ENCODE data around the gene AGAP2. TPM values are rescaled to one million over a fixed set of nuclear protein-coding genes. Genes with fewer than 3 reads are reported as not detected.

The AGAP2 gene
- total and polyA plus RNA-seq, 2 of the 8 experiments (the other 6 are each of a cell fraction or from before 2014, with no cell fraction given), result 1.5 TPM

- H3K4me2 ChIP-seq (ENCODE audit: insufficient read depth in 1 of 2, low read depth in 2 of 2, low read length in 2 of 2), result no peak overlapping the region
- ChIA-PET POLR2A (ENCODE audit: partially characterized antibody) (interaction anchor here (0.9 kb wide), 1 partner anchor 9 kb away, joined by 3 read pairs; no protein-coding TSS in a partner anchor), CTCF (ENCODE audit: partially characterized antibody) (interaction anchor here (0.7 to 1.1 kb wide), 2 partner anchors 14 to 28 kb away, joined by 3 to 4 read pairs; no protein-coding TSS in a partner anchor)
- no peak overlapping the region for H2BK20ac ChIP-seq (ENCODE audit: low read length)
- no peak overlapping the region for H3K4me3 ChIP-seq (ENCODE audit: extremely low read depth in 1 of 4, insufficient read depth in 2 of 4, low read depth in 3 of 4, low read length in 4 of 4)
- no peak overlapping the region for H2AFZ ChIP-seq (ENCODE audit: low read length)
- H3K23ac ChIP-seq (ENCODE audit: insufficient read length), result no peak overlapping the region
- no peak overlapping the region for H3K4ac ChIP-seq (replicated peaks; ENCODE audit: insufficient read length, low read depth, low read length)
- no peak overlapping the region for H2AK5ac ChIP-seq (ENCODE audit: low read depth, low read length)
- DNase-seq (ENCODE audit: low read depth in 1 of 2, low spot score in 2 of 2) (no peak), FAIRE-seq (no peak)
- H2BK12ac ChIP-seq (ENCODE audit: low read depth, low read length), result no peak overlapping the region
- H3K27ac ChIP-seq (ENCODE audit: low read depth, low read length), result no peak overlapping the region
- H3K9ac ChIP-seq (replicated peaks in 1 of 4; ENCODE audit: extremely low read depth in 1 of 4, low read depth in 3 of 4, low read length in 3 of 4), result no peak overlapping the region
- H3K27me3 ChIP-seq (replicated peaks in 1 of 4; ENCODE audit: control insufficient read depth in 3 of 4, extremely low read depth in 1 of 4, insufficient read depth in 3 of 4, low read length in 3 of 4), result no peaks in the 10 kb centered on the region
- peaks cover 6% of the 10 kb centered on the region; the same call in 1 of the 2 replicates for H3K23me2 ChIP-seq (ENCODE audit: low read depth, low read length)
- no peak overlapping the region for H3K56ac ChIP-seq (replicated peaks; ENCODE audit: insufficient read length, low read depth, low read length)
- no peaks in the 10 kb centered on the region for H3K9me3 ChIP-seq (ENCODE audit: insufficient read depth in 2 of 2, low read depth in 1 of 2, low read length in 1 of 2)
- no peak overlapping the region for H4K8ac ChIP-seq (ENCODE audit: extremely low read depth, insufficient read depth, low read length)
- H4K91ac ChIP-seq (replicated peaks; ENCODE audit: insufficient read length, low read length), result no peak overlapping the region
- H3K36me3 ChIP-seq (ENCODE audit: control insufficient read depth in 2 of 4, insufficient read depth in 4 of 4, low read length in 3 of 4), result peaks cover 0 to 4% (median 2%) of the 10 kb centered on the region in 4 experiments; a peak in 4 of 8 replicates
- H4K20me1 ChIP-seq (replicated peaks in 1 of 2; ENCODE audit: control insufficient read depth in 1 of 2, insufficient read depth in 2 of 2, low read length in 2 of 2), result no peaks in the 10 kb centered on the region
- no peaks in the 10 kb centered on the region for H3K79me2 ChIP-seq (ENCODE audit: control insufficient read depth in 1 of 2, insufficient read depth in 2 of 2, low read length in 2 of 2)
- no peak overlapping the region for H2BK120ac ChIP-seq (replicated peaks; ENCODE audit: low read depth, low read length)
- no peak overlapping the region for H3K14ac ChIP-seq (ENCODE audit: insufficient read length)
- H4K5ac ChIP-seq (ENCODE audit: insufficient read length, low read depth, low read length), result no peak overlapping the region
- H2BK15ac ChIP-seq (ENCODE audit: low read length), result no peak overlapping the region
- H2BK5ac ChIP-seq (ENCODE audit: low read depth, low read length), result no peak overlapping the region
- 85% methylated on average over 3 of the region's 3 CpGs; no CpG with 5 or more reads in 1 of the 2 experiments for WGBS, 2 experiments (ENCODE audit: extremely low coverage in 1 of 2, insufficient coverage in 1 of 2, insufficient read length in 1 of 2, insufficient replicate concordance in 2 of 2, low coverage in 1 of 2, low lambda C conversion rate in 2 of 2, missing lambda C conversion rate in 1 of 2)
- peaks cover 0 to 5% (median 1%) of the 10 kb centered on the region in 4 experiments; a peak in 1 of 7 replicates for H3K4me1 ChIP-seq (replicated peaks in 1 of 4; ENCODE audit: control insufficient read depth in 3 of 4, insufficient read depth in 4 of 4, low read length in 3 of 4)
- H3K18ac ChIP-seq (ENCODE audit: extremely low read depth, low read length), result no peak overlapping the region
- H3K79me1 ChIP-seq (ENCODE audit: low read depth, low read length), result no peaks in the 10 kb centered on the region
- TF ChIP-seq JUND (IDR thresholded peaks at IDR 0.05; ENCODE audit: low read length), result no peak
- TF ChIP-seq SRF (IDR thresholded peaks at IDR 0.05; ENCODE audit: low read depth, low read length), result no peak
- no peak for TF ChIP-seq KDM4A (IDR thresholded peaks at IDR 0.05; ENCODE audit: low read depth, low read length, severe bottlenecking)
- no peak for TF ChIP-seq PHF8 (conservative IDR thresholded peaks at IDR 0.05; ENCODE audit: low read depth, low read length)
- TF ChIP-seq SUZ12 (IDR thresholded peaks at IDR 0.05; ENCODE audit: low read length), result no peak
- no peak for TF ChIP-seq ASH2L (IDR thresholded peaks at IDR 0.05; ENCODE audit: low read length)
- TF ChIP-seq BRCA1 (IDR thresholded peaks at IDR 0.05; ENCODE audit: low read depth, low read length), result no peak
- no peak for TF ChIP-seq CBX5 (IDR thresholded peaks at IDR 0.05; ENCODE audit: low read depth, low read length)
- TF ChIP-seq USF2 (IDR thresholded peaks at IDR 0.05; ENCODE audit: low read length), result no peak
- TF ChIP-seq CREB1 (IDR thresholded peaks at IDR 0.05), result no peak
- no peak for TF ChIP-seq MAFK (IDR thresholded peaks at IDR 0.05; ENCODE audit: low read depth, low read length)
- TF ChIP-seq SAP30 (IDR thresholded peaks at IDR 0.05; ENCODE audit: insufficient read depth, insufficient replicate concordance, low read length), result no peak
- TF ChIP-seq YY1 (IDR thresholded peaks at IDR 0.05; ENCODE audit: low read depth, low read length), result no peak
Observed at GRCh38 chr12:57698414-57698813, 40.1 kb downstream of the AGAP2 start.
